Ectodermal cell (in vitro differentiated cells): ENCODE data around the gene PPP3CA.
"Not testable (repeated sequence)": the region's sequence is repeated elsewhere in the genome, so short reads cannot be mapped to it uniquely, and the experiment has no call there.

Experiments
- H3K27ac ChIP-seq: 2 replicates; pipeline ENCODE4 v1.7.0; 2013; ENCODE audit warnings: mild to moderate bottlenecking, low read depth, low read length; ENCODE audit not compliant: insufficient read depth, poor library complexity, severe bottlenecking
- H3K27me3 ChIP-seq: 2 replicates; pipeline ENCODE4 v1.7.0; 2013; ENCODE audit warnings: mild to moderate bottlenecking, low read length; ENCODE audit not compliant: insufficient read depth, control insufficient read depth, poor library complexity, severe bottlenecking
- H3K36me3 ChIP-seq: one replicate; pipeline ENCODE4 v1.7.0; 2013; ENCODE audit warnings: low read length; ENCODE audit not compliant: control insufficient read depth, insufficient read depth
- H3K4me1 ChIP-seq: one replicate; pipeline ENCODE4 v1.7.0; 2013; ENCODE audit warnings: low read length; ENCODE audit not compliant: control insufficient read depth, insufficient read depth
- H3K4me3 ChIP-seq: 2 replicates; pipeline ENCODE4 v1.7.0; 2013; ENCODE audit warnings: low read depth, low read length, control low read depth; ENCODE audit not compliant: insufficient read depth
- H3K9me3 ChIP-seq: 2 replicates; pipeline ENCODE4 v1.7.0; 2013; ENCODE audit warnings: mild to moderate bottlenecking, low read length, moderate library complexity; ENCODE audit not compliant: control insufficient read depth
- WGBS, 2 experiments: methylation state at CpG; one replicate each; pipeline ENCODE4 v1.1.7; 2013; ENCODE audit warnings: missing lambda C conversion rate in 2 of 2; 5-methylcytosine and 5-hydroxymethylcytosine counted together

The PPP3CA gene

GRCh38 chr4:101136373-101137370, 210.7 kb downstream of the PPP3CA start:
- H3K4me3 ChIP-seq: no peak overlapping the region
- H3K9me3 ChIP-seq: no peaks in the 10 kb centered on the region
- H3K36me3 ChIP-seq: no peaks in the 10 kb centered on the region
- H3K27me3 ChIP-seq: no peaks in the 10 kb centered on the region
- 94 to 96% methylated on average over 8 of the region's 8 CpGs for WGBS, 2 experiments
- no peak overlapping the region for H3K27ac ChIP-seq
- H3K4me1 ChIP-seq: no peaks in the 10 kb centered on the region

GRCh38 chr4:101135371-101136010, 211.8 kb downstream of the PPP3CA start:
- WGBS, 2 experiments: 94 to 95% methylated on average over 3 of the region's 3 CpGs
- H3K4me3 ChIP-seq: no peak overlapping the region

GRCh38 chr4:101131058-101131457, 216.3 kb downstream of the PPP3CA start:
- not testable (repeated sequence) for H3K9me3 ChIP-seq, H3K4me3 ChIP-seq, H3K4me1 ChIP-seq, H3K36me3 ChIP-seq, H3K27ac ChIP-seq, H3K27me3 ChIP-seq
- 86 to 98% methylated on average over 4 of the region's 5 CpGs for WGBS, 2 experiments

More at GRCh38 chr4:101135371-101136010, 211.8 kb downstream of the PPP3CA start:
- H3K4me1 ChIP-seq: no peaks in the 10 kb centered on the region
- no peak overlapping the region for H3K27ac ChIP-seq
- no peaks in the 10 kb centered on the region for H3K36me3 ChIP-seq
- no peaks in the 10 kb centered on the region for H3K9me3 ChIP-seq
- no peaks in the 10 kb centered on the region for H3K27me3 ChIP-seq

DNA sequence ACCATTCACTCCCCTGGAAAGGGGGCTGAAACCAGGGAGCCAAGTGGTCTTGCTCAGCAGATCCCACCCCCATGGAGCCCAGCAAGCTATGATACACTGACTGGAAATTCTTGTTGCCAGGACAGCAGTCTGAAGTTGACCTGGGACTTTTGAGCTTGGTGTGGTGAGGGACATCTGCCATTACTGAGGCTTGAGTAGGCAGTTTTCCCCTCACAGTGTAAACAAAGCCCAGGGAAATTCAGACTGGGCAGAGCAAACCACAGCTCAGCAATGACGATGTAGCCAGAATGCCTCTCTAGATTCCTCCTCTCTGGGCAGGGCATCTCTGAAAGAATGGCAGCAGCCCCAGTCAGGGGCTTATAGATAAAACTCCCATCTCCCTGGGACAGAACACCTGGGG, 218.4 kb downstream of the PPP3CA start:
- H3K27me3 ChIP-seq, H3K4me3 ChIP-seq, H3K4me1 ChIP-seq, H3K36me3 ChIP-seq, H3K9me3 ChIP-seq, H3K27ac ChIP-seq: not testable (repeated sequence)
- WGBS, 2 experiments: 89 to 94% methylated on average over 1 of the region's 1 CpG

DNA sequence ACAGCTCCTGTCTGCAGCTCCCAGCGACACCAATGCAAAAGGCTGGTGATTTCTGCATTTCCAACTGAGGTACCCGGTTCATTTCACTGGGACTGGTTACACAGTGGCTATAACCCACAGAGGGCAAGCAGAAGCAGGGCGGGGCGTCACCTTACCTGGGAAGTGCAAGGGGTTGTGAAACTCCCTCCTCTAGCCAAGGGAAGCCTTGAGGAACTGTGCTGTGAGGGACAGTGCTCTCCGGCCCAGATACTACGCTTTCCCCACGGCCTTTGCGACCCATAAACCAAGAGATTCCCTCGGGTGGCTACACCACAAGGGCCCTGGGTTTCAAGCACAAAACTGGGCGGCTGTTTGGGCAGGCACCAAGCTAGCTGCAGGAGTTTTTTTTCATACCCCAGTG, 218.9 kb downstream of the PPP3CA start:
- no peaks in the 10 kb centered on the region for H3K27me3 ChIP-seq
- no peak overlapping the region for H3K27ac ChIP-seq
- H3K36me3 ChIP-seq: no peaks in the 10 kb centered on the region
- no peaks in the 10 kb centered on the region for H3K4me1 ChIP-seq
- H3K4me3 ChIP-seq: no peak overlapping the region
- H3K9me3 ChIP-seq: no peaks in the 10 kb centered on the region
- WGBS, 2 experiments: 95 to 96% methylated on average over 10 of the region's 10 CpGs

- Histone ChIP-seq H3K36me3 (no peaks in the 10 kb centered on the region), H3K4me1 (no peaks in the 10 kb centered on the region), H3K4me3 (no peak overlapping the region), H3K27ac (no peak overlapping the region), H3K27me3 (no peaks in the 10 kb centered on the region), H3K9me3 (no peaks in the 10 kb centered on the region)
- 96 to 98% methylated on average over 2 of the region's 3 CpGs for WGBS, 2 experiments
Observed at GRCh38 chr4:101127176-101127790, 220.0 kb downstream of the PPP3CA start.

- Histone ChIP-seq H3K36me3 (no peaks in the 10 kb centered on the region), H3K9me3 (no peaks in the 10 kb centered on the region), H3K27ac (no peak overlapping the region), H3K4me1 (no peaks in the 10 kb centered on the region), H3K4me3 (no peak overlapping the region), H3K27me3 (no peaks in the 10 kb centered on the region)
- no CpG with 5 or more reads among the region's 1 CpG for WGBS, 2 experiments
Observed at GRCh38 chr4:101126059-101126458, 221.3 kb downstream of the PPP3CA start.

- 91 to 93% methylated on average over 5 of the region's 5 CpGs for WGBS, 2 experiments
Observed at GRCh38 chr4:101125045-101125942, 222.0 kb downstream of the PPP3CA start.

GRCh38 chr4:101123231-101123630, 224.1 kb downstream of the PPP3CA start:
- H3K4me1 ChIP-seq: peaks cover 5% of the 10 kb centered on the region
- H3K9me3 ChIP-seq: no peaks in the 10 kb centered on the region
- 95 to 96% methylated on average over 5 of the region's 5 CpGs for WGBS, 2 experiments
- H3K27me3 ChIP-seq: no peaks in the 10 kb centered on the region
- H3K36me3 ChIP-seq: no peaks in the 10 kb centered on the region
- no peak overlapping the region for H3K27ac ChIP-seq
- no peak overlapping the region for H3K4me3 ChIP-seq

More at GRCh38 chr4:101125045-101125942, 222.0 kb downstream of the PPP3CA start:
- Histone ChIP-seq H3K4me3 (no peak overlapping the region), H3K36me3 (no peaks in the 10 kb centered on the region), H3K27me3 (no peaks in the 10 kb centered on the region), H3K9me3 (no peaks in the 10 kb centered on the region), H3K27ac (no peak overlapping the region), H3K4me1 (no peaks in the 10 kb centered on the region)
